Stimulated activated CD8-positive, alpha-beta memory T cell treated with anti-CD3 and anti-CD28 coated beads, Interleukin-7, amount 100 ng/mL, for 4 hours (primary cell): Measurements from ENCODE around the gene PHTF1.

Experiments
- DNase-seq, 2 donors: peaks; one replicate each; pipeline ENCODE4 v3.0.0-alpha.2; 2020; ENCODE audit warnings: low read depth in 2 of 2

Gene PHTF1

GRCh38 chr1:113665071-113665470 lies 94.2 kb downstream of the PHTF1 start:
- no peak for DNase-seq

- DNase-seq: no peak
These were observed 95.9 kb downstream of the PHTF1 start for GRCh38 chr1:113663165-113663951.

GRCh38 chr1:113662101-113662500 lies 97.2 kb downstream of the PHTF1 start:
- no peak for DNase-seq

GRCh38 chr1:113660088-113660487 lies 99.2 kb downstream of the PHTF1 start:
- no peak for DNase-seq

- DNase-seq: no peak
These were observed 99.7 kb downstream of the PHTF1 start for GRCh38 chr1:113659556-113659955.

- DNase-seq: no peak
These were observed 100.3 kb downstream of the PHTF1 start for GRCh38 chr1:113659035-113659434.

GRCh38 chr1:113657556-113658063 lies 101.7 kb downstream of the PHTF1 start:
- DNase-seq: no peak

- no peak for DNase-seq
These were observed 102.2 kb downstream of the PHTF1 start for GRCh38 chr1:113657126-113657525.

GRCh38 chr1:113654883-113655282 lies 104.4 kb downstream of the PHTF1 start:
- DNase-seq: no peak

GRCh38 chr1:113653741-113654140 lies 105.5 kb downstream of the PHTF1 start:
- DNase-seq: no peak

GRCh38 chr1:113652771-113653170 lies 106.5 kb downstream of the PHTF1 start:
- no peak for DNase-seq

- no peak for DNase-seq
These were observed 110.8 kb downstream of the PHTF1 start for GRCh38 chr1:113648478-113648877.

- DNase-seq: no peak
These were observed 112.1 kb downstream of the PHTF1 start for GRCh38 chr1:113647164-113647563.
